HG03442 (cell line): ENCODE results near the gene ASTN2.
A peak's percentile ranks its signal among the peaks of the same experiment; 100 is the strongest.

Source experiments
- ATAC-seq: cut with Tn5 transposase; IDR thresholded peaks from one replicate; pipeline ENCODE4 v1.9.1; 2021; ENCODE audit warnings: mild to moderate bottlenecking, moderate library complexity; ENCODE audit not compliant: unreplicated experiment

The ASTN2 gene

GRCh38 chr9:116501871-116502270 lies 913.0 kb downstream of the ASTN2 start:
- ATAC-seq = no peak

- ATAC-seq = no peak
Measured at GRCh38 chr9:116499986-116500871, 914.6 kb downstream of the ASTN2 start.

GRCh38 chr9:116499434-116499833 lies 915.4 kb downstream of the ASTN2 start:
- no peak for ATAC-seq

DNA sequence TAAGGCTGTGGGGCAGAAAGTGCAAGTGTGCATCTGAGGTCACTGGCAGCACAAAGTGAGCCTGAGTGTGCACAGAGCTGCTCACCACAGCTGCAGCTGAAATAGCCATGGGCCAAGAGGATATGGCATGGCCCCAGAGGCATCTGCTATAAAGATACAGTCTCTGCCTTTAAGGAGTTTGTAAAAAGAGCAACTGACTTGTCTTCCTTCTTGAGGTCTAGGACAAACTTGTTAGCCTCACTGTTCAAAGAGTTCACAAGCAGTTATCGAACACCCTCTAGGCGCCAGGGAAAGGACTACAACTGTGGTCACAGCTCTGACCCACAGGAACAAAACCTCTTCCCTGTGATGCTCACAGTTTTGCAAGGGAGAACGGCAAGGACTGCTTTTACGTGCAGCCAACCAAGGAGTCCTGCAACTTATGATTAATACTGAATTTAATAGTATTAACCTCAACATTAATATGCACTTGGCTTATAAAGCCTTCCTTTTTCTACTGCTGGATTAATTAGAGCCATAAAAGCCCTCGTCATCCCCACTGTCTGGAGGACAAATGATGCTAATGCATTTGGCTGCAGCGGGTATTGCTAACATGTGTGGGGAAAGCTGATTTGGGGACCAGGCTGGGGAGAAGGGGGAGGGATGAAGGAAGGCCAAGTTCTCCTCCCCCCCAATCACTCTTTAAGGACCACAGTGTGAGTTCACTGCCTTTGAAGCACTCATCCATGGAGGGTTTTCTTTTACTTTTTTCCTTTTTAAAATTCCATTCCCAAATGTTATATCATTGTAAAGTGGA lies 917.6 kb downstream of the ASTN2 start:
- no peak for ATAC-seq

DNA sequence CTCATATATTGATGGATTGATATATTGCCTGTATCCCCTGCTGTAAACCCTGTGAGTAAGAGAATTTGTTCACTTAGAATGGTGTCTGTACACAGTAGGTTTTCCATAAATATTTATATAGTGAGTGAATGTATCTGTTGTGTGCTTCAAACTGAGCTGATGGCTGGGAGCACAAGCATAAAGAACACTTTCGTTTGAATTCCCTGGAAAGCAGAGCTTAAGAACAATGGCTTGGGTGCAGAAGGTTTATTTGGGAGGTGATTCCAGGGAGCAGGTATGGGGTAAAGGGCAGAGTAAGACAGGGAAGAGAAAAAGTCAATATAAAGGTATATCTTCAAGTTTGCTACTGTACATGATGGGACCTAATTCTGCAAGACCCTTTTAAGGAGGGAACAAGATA lies 918.7 kb downstream of the ASTN2 start:
- ATAC-seq = no peak

DNA sequence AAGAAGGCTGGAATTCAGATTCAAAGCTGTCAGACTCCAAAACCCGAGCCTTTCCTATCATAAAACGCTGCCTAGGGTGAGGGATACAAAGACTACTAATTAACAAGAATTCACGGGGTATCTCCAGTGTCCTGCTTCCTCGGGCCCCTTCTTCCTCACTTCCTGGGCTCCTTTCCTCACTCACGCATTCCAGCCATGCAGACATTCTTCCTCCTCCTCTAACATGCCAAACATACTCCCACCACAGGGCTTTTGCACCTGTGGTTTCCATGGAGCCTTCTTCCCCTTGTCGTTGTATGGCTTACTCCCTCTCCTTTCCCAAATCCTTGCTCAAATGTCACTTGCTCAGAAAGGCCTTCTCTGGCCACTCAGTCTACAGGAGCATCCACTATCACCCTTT lies 919.1 kb downstream of the ASTN2 start:
- no peak for ATAC-seq

DNA sequence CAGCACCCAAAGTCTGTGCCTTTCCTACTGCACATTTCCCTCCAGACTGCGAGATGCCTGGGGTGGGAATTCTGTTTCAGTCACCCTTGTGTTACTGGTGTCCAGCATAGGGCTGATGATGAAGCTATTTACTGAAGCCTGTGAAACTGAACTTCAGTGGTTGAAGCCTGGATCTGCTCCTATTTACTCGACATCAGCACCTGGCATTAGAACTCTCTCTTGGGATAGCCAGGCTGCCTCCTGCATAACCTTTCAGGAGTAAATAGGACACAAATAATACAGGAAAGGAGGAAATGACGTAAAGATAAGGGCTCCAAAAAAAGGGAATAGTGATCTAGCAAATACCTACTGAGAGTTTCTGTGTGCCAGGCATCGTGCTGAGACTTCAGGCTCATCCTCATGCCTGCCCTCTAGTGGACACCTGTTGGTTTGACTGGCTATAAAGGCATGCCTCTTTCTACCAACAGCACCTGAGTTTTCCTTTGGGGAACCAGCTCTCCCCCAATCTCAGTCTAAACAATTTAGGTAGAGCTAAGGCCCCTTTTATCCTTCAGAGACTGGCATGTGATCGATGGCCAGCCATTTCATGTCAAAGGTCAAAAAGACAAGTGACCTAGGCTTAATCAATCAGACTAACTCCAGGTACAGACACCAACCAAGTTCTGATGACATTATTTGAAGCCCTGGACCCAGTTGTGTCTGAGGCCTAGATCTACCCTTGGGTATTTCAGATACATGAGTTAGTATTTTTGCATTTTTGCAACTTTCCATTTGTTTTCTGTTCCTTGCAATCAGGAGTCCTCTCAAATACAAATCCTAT lies 919.8 kb downstream of the ASTN2 start:
- ATAC-seq = peak; percentile 65

GRCh38 chr9:116493183-116493860 lies 921.5 kb downstream of the ASTN2 start:
- no peak for ATAC-seq

DNA sequence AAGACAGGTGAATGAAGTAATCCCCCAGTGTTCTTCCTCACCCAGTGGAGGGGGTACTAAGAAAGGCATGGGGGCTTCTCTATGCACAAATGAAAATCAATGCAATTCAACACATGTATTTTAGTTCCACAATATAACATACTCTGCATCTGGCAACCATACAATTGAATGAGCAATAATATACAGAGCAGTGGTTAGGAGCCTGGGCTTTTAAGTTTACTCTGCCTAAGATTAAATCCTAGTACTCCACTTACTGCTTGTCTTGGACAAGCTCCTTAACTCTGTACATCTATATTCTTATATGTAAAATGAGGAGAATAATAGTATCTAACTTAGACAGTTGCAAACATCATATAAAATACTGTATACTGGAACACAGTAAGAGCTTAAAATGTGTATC lies 923.2 kb downstream of the ASTN2 start:
- no peak for ATAC-seq

GRCh38 chr9:116491219-116491618 lies 923.6 kb downstream of the ASTN2 start:
- ATAC-seq = no peak

- no peak for ATAC-seq
Measured at GRCh38 chr9:116490321-116490720, 924.5 kb downstream of the ASTN2 start.

- no peak for ATAC-seq
Measured at GRCh38 chr9:116488373-116488772, 926.5 kb downstream of the ASTN2 start.

GRCh38 chr9:116484492-116485061 lies 930.3 kb downstream of the ASTN2 start:
- no peak for ATAC-seq

DNA sequence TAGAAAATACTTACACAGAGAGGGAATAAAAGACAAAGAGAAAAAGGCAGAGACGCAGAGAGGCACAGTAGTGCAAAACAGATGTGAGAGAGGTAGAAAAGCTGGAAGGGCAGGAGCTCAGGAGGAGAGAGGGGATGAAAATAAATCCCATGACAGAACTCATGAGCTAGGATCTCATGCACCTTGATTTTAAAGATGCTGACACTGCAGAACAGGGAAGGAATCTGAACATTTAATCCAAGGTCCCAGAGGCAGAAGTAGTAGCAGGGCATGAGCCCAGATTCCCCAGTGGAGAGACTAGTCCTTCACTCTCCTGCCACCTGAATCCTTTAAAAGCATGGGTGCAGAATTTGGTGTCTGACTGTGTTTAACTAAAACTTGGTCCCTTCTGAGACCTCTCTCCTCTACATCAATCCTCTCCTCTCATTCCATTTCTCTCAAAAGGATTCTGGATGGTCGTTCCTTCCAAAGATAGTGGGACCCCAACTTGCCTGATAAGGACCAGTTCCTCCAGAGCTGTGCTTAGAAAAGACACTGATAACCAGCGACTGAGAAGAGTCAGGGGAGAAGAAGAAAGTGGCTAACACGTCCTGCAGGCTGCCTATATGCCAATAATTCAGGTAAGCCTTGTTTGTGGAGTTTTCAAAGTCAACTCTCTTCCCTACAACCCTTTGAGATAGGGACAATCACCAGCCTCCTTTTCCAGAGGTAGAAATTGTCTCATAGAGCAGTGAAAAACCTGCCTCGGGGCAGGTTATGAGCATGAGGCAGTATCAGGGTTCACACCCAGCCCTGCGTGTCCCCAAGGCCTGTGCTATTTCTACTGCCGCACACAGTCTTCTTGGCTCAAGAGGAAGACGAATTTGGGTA lies 931.0 kb downstream of the ASTN2 start:
- ATAC-seq = no peak

DNA sequence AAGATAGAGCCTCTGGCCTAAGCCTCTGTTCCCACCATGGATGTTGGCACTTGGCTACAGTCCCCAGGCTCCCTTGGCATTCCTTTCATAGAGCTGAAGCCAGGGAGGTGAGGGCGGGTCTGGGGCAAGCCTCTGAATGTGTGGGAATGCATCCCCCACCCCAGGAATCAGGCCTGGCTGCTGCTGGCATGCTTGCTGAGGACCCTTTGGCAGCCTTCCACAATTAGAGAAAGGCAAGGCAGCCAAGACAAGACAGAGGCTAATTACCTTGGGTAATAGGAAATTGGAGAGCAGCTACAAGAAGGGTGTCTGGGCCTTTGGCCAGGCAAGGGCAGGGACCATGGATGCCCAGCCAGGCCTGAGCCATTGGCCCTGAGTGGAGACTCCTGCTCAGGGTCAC lies 932.1 kb downstream of the ASTN2 start:
- no peak for ATAC-seq

DNA sequence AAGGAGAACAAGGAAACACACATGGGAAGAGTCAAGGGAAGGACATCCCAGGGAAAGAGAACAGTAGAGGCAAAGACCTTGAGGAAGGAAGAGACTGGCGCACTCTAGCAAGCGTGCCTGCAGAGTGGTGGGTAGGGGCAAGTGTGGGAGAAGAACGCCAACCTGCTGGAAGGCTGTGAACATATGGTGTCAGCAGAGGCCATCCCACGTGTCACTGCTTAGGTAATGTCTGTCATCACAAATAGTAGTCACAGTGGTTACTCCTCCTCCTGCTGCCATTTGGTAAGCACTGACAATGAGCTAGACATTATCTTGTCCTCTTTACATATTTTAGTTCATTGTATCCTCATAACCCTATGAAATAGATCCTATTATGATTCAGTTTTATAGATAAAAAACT lies 934.2 kb downstream of the ASTN2 start:
- no peak for ATAC-seq

GRCh38 chr9:116479967-116480366 lies 934.9 kb downstream of the ASTN2 start:
- ATAC-seq = no peak

GRCh38 chr9:116479056-116479544 lies 935.8 kb downstream of the ASTN2 start:
- ATAC-seq = no peak

- no peak for ATAC-seq
Measured at GRCh38 chr9:116477584-116478141, 937.2 kb downstream of the ASTN2 start.
